SW480 (cell line): ENCODE data around the gene MPC2.

Source experiments
- DNase-seq: peaks from one replicate; pipeline ENCODE4 v3.0.0-alpha.2; 2016; ENCODE audit warnings: low spot score

Gene MPC2

DNA sequence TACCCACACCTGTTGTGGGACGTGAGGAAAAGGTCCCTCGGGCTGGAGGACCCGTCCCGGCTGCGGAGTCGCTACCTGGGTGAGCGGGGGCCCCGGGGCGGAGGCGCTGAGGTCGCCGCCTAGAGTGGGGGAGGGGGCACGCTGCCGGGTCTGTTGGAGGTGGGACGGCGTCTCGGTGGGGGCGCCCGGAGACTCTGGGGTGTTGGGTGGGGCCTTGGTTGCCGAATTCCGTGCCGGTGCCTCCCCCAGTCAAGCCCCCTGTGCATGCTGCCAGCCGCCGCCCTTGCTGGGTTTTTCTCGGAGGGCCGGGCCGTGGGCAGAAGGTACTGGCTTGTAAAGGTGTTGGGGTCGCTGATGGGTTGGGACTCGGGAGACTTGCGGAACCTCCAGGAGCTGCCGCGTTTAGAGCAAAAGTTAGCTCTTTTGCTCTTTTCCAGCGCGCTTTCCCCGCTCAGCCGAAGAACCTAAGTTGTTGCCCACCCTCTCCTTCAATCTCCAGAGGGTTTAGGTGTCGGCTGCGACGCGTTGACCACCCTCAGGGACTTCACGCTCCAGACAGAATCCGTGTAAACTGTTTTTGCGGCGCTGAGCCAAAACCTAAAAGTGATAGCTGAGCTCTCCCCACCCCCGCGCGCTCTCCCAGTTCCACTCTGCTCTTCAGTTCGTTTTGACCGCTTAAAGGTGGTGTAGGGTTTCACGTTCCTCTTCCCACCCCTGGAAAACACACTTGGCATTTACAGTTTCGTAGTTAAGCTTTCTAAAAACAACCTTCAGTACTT is at the start of gene MPC2:
MPC2 (minus strand) TSS at position 143 of the 779 bp plus-strand sequence. CDS start 1,231 bp downstream, outside the sequence.
- peak; percentile 83 for DNase-seq

DNA sequence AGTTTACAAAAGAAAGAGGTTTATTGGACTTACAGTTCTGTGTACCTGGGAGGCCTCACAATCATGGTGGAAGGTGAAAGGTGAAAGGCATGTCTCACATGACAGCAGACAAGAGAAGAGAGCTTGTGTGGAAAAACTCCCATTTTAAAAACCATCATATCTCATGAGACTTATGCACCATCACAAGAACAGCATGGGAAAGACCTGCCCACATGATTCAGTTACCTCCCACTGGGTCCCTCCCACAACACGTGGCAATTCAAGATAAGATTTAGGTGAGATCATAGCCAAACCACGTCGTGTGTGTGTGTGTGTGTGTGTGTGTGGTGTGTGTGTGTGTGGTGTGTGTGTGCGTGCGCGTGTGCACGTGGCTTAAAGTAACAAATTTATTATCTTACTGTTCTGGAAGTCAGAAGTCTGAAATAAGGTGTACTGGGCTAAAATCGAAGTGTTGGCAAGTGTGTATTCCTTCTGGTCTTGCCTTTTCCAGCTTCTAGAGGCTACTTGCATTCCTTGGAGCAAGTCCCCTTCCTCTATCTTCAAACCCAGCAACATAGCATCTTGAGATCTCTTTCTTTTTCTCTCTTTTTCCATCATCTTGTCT is 48.1 kb upstream of the MPC2 start:
- no peak for DNase-seq

DNA sequence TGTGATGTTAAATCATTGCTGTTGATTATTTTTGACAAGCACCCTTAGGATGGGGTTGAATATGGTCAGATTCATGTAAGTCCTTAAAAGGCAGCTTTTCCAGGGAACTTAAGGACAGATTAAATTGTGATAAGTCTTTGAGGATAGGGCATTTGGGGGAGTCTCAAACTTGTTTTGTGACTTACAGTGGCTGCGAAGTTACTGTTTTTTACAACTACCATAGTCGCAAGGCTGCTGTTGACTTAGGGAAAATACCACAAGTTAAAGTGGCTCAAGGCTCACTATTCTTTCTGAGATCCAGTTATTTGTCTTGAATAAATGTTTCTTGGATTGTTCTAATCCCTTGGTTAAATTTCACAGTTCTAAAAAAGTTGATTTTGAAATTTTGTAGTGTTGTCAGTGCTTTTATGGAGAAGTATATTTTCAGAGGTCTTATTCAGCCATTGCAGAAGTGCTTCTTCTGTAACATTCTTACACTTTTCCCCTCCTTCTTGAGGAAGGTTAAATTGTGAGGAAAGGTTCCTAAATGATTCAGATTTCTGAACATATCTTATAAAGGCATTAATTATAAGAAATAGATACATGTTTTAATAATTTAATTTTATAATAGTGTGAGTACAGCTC is 47.0 kb upstream of the MPC2 start:
- no peak for DNase-seq

DNA sequence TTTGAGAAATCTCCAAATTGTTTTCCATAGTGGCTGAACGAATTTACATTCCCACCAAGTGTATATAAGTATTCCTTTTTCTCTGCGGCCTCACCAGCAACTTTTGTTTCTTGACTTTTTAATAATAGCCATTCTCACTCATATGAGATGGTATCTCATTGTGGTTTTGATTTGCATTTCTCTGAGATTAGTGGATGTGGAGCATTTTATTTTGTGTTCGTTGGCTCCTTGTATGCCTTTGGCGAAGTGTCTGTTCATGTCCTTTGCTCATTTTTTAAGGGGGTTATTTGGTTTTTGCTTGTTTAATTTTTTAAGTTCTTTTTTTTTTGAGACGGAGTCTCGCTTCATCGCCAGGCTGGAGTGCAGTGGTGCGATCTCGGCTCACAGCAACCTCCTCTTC is 45.1 kb upstream of the MPC2 start:
- DNase-seq: no peak

DNA sequence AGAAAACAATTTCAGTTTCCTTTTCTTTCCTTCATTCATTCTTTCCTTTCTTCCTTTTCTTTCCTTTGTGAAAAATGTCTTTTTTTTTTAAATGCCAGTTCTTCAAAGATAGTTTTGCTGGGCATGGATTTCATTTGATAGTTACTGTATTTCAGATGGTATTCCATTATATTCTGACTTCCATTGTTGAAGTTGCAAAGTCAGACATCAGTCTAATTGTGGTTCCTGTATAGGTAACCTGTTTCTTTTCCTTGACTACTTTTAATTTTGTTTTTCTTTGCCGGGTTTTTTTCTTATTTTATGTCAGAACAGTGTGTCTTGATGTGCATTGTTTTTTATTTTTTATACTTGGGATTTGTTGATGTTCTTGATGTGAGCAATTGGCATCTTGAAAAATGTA is 40.4 kb upstream of the MPC2 start:
- DNase-seq: no peak

DNA sequence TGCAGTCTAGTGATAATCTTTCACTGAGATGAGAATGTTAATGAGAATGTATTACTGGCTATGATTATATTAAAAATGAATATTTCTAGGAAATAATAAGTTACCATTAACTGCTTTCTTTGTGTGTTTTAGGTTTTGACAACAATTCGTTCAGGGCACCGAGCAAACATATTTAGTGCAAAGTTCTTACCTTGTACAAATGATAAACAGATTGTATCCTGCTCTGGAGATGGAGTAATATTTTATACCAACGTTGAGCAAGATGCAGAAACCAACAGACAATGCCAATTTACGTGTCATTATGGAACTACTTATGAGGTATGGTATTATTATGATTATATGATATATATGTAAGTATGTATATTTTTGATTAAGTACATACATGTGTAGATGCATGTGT is 37.8 kb upstream of the MPC2 start:
- no peak for DNase-seq

DNA sequence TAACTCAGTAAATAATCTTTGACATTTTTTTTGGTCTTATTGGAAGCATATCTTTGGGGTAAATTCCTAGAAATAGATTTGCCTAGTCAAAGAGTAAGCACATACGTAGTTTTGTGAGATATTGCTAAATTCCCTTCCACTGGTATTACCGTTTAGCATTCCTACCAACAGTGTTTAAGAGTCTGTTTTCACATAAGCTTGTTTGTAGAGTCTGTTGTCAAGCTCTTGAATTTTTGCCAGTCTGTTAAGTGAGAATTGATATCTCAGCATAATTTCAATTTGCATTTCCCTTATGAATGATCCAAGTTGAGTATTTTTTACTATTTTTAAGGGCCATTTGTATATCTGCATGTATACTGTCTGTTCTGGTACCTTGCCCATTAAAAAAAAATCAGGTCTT is 37.0 kb upstream of the MPC2 start:
- DNase-seq: no peak

DNA sequence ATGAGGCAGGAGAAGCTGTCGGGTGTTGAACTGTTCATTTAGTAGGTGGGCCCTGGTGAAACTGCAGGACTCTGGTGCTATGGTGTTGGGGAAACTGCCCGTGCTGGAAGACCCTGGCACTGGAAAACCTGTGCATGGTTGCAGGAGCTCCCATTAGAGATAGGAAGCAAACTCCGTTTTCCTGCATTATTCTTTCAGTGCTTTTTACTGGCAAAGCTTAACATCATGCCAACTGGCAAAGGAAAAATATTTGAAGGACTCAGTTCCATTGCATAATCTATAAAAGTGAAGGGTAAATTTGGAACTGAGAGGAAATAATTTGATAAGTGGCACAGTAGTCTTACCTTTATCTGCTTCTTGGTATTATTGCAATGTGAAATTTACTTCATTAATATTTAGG is 31.7 kb upstream of the MPC2 start:
- no peak for DNase-seq

DNA sequence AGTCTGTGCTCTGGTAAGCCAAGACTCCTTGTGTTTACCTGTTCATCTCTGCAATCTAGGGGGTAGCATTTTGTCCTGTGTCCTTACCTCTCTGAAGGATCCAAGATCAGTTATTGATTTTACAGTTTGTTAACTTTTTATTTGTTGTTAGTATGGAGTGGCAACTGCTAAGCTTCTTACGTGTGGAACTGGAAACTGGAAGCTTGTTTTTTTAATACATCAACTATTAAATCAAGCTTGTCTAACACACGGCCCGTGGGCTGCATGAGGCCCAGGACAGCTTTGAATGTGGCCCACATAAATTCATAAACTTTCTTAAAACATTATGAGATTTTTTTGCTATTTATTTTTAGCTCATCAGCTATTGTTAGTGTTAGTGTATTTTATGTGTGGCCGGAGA is 29.2 kb upstream of the MPC2 start:
- no peak for DNase-seq

DNA sequence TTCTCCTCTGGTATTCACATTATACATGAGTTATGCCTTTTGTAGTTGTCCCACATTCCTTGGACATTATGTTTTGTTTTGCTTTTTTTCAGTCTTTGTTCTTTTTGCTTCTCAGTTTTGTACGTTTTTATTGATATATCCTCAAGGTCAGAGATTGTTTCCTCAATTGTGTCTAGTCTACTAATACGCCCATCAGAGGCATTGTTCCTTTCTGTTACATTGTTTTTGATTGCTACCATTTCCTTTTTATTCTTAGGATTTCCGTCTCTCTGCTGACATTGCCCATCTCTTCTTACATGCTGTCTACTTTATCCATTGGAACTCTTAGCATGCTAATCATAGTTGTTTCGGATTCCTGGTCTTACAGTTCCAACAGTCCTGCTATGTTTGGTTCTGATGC is 27.8 kb upstream of the MPC2 start:
- no peak for DNase-seq

DNA sequence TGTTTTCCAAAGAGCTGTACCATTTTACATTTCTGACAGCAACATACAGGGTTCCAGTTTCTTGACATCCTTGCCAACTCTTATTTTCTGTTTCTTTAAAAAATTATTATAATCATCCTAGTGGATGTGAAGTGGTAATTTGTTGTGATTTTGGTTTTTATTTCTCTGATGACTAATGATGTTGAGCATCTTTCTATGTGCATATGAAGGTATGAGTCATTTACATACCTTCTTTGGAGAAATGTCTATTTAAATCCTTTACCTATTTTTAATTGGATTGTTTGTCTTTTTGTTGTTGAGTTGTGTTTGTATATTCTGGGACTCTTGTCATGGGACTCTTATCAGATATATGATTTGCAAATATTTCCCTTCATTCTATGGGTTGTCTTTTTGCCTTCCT is 20.8 kb upstream of the MPC2 start:
- DNase-seq: no peak

DNA sequence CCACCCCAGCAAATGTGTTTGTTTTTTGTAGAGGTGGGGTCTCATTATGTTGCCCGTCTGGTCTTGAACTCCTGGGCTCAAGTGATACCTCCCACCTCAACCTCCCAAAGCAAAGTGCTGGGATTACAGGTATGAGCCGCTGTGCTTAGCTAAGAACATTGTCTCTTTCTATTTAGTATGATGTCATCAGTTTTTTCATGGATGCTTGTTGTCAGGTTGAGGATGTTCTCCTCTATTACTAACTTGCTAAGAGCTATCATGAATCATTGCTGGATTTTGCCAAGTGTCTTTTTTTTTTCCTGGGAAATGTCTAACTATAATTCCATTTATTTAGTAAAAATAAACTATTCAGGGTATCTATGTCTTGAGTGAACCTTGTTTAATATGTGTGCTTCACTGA is 19.0 kb upstream of the MPC2 start:
- DNase-seq: no peak

DNA sequence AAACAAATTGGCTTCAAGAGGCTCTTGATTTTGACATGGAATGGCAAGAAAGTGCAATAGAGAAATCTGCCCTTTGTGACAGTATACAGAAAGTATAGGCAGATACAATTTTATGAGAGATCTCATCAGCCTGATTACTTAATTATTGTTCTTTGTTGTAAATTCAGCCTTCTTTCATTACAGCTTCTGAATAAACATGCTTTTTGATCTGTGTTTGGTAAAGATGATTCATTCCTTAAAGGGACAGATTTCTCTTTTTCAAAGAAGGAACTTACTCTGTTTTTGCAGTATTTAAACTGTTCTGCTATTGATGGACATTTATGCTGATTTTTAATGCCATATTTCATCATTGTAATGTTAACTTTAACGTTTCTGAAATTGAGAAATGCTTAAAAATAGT is 13.7 kb upstream of the MPC2 start:
- no peak for DNase-seq

DNA sequence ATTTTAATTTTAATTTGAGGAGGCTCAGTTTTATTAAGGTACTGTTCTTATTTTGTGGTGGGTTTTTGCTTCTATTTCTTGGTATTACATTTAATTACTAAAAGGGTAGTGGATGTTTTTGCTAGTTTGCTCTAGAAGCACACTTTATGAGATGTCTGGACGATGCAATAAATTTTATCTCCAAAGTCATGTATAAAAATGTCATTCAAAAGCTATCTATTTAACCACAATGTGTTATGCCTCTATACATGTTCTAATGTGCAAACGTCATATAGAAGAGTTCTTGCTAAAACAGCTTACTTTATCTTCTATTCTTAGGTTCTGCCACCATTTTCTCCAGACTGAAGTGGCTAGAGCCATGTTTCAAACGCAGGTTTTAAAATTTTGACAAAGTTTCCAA is 12.9 kb upstream of the MPC2 start:
- no peak for DNase-seq

DNA sequence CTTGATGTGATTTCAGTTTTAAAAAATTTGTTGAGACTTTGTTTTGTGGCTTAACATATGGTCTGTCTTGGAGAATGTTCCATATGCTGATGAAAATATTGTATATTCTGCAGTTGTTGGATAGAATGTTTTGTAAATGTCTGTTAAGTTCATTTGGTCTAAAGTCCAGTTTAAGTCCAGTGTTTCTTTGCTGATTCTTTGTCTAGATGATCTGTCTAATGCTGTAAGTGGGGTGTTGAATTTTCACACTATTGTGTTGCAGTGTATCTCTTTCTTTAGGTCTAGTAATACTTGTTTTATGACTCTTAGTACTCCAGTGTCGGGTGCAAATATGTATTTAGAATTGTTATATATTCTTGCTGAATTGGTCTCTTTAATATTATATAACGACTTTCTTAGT is 10.9 kb upstream of the MPC2 start:
- DNase-seq: no peak

DNA sequence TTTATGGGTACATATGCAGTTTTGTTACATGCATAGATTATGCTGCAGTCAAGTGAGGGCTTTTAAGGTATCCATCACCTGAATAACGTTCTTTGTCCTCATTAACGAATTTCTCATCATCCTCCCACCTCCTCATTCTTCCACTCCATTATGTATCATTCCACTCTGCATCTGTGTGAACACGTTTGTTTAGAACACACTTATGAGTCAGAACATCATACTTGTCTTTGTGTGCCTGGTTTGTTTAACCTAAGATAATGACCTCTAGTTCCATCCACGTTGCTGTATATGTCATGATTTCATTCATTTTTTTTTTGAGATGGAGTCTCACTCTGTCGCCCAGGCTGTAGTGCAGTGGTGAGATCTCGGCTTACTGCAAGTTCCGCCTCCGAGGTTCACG is 6.7 kb upstream of the MPC2 start:
- no peak for DNase-seq

DNA sequence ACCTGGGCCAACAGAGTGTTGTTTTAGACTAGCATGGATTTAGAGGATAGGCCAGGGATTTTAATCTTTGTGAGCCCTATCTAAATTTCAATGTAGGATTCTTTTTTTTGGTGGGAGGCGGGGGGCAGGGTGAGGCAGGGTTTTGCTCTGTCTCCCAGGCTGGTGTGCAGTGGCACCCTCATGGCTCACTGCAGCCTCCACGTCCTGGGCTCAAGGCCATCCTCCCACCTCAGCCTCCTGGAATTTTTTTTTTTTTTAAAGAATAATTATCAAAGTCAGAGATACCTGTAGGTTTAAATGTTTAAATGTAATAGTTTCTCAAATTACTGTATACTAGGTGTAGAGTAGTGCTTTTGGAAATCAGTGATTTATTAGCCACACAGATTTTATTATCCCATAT is 3.4 kb upstream of the MPC2 start:
- no peak for DNase-seq

DNA sequence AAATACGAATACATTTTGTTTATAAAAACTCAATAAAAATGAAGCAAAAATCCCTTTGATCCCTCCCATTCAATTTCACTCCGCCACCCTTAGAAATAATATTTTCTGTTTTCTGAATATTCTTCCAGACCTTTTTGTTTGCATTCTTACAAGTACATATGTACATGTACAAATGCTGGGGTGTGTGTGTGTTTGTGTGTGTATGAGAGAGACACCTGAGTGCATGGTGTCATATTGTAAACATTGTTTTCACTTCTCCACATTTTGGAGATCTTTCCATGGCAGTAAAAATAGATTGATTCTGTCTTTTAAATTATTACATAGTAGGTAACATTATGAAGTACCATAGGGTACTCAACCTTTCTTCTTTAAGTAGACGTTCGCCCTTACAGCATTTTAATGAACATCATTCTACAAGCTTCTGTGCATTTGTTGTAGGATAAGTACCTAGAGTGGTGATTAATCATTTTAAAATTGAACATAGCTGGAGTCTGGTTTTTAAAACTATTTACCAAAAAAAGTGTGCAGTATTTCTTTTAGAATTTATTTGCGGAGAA is 1.3 kb upstream of the MPC2 start:
- peak; percentile 15 for DNase-seq

DNA sequence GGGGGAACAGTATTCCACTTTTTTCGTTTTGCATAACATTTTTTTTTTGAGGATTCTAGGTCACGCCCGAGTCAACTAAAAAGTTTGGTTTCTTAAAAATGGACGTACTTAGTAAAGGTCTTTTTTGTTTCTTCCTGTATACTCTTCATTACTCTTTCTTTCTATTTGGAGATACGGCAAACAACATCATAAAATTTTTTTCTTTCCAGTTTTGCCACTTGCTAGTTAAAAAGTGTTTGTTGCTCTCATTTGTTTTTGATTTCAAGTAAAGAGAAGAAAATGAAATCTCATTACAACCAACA is 788 bp upstream of the MPC2 start:
- DNase-seq: no peak

DNA sequence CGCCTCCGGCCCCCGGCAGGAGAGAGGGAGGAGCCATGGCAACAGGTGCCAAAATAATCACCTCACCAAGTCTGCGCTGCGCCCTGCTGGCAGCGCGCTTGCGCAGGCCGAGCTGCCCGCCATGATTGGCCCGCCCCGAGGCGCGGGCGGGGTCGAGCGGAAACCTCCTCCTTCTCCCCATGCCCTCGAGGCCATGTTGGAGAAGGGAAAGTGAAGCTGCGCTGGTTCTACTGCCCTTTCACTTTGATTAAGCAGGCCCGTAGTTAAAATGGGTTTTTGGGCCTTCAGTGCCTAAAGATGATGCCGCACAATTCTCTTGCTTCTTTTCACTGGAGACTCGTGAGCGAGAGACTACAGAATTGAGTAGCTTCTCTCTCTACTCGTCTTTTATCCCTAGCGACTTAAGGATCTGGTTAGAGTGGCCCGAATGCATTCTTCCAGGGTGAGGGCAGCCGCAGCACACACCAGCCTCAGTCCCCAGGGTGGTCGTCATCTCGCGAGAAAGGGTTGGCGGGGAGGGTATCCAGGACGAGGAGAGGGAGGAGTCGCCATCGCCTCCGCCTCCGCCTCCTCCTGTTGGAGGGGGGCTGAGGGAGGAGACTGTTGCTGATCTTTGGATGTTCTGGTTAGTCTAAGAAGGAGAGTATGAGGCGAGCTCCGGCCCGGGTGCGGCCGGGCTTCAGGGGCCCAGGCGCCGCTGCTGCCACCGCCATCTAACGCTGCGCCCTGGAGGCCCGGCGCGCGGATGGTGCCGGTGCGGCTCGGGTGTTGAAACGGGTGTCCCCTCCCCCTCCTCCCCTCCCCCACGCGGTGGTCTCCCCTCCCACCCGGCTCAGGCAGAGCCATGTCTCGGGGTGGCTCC is 573 bp downstream of the MPC2 start, which contains the start of gene DCAF6:
DCAF6 (plus strand) TSS at position 616 of the 862 bp plus-strand sequence; CDS start at position 845, 229 bp downstream.
- DNase-seq: peak; percentile 97

DNA sequence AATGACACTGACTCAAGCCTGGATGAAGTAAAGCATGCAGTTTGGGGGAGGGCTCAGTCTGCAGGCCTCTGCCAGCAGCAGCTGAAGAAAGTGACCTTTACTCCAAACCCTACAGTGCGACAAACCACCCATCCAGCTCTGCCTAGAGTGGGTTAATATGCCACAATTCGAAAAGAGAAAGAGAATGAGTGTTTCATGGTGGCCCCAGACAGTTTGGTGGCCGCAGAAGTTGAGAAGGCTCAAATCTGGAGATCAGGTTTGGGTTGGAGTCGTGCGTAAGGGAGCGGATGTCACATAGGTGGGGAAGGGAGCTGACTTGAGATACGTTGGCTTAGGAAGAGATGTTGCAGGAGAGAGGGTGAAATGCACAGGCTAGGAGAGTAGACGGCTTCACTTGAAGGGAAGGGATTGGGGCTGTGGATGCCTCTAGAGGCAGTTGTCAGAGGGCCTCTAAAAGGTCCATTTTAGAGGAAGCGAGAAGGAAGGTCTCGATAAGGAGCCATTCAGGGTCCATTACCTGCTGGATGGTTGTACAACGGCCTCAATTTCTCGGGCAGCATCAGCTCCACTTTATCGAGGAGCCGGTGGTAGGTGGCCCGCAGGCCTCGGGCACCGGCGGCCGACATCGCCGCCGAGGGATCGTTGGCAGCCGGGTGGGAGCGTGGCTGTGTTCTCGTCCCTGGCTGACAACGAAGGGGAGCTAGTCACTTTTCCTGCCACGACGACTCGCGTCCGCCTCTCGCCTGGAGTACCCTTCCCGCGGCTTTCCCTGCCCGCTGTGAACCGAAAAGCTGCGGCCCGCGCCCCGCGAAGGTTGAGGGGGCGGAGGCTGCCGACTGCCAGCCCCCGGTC is 1.4 kb downstream of the MPC2 start:
- DNase-seq: peak; percentile 79
